Measurements from ENCODE around the gene ECM2. TPM values are rescaled to one million over a fixed set of nuclear protein-coding genes. Genes with fewer than 3 reads are reported as not detected.
A peak's percentile ranks its signal among the peaks of the same experiment; 100 is the strongest.

Gene ECM2
- total and polyA plus RNA-seq, 2 experiments from 2014 or later, result 4.0 to 20.8 TPM

DNA sequence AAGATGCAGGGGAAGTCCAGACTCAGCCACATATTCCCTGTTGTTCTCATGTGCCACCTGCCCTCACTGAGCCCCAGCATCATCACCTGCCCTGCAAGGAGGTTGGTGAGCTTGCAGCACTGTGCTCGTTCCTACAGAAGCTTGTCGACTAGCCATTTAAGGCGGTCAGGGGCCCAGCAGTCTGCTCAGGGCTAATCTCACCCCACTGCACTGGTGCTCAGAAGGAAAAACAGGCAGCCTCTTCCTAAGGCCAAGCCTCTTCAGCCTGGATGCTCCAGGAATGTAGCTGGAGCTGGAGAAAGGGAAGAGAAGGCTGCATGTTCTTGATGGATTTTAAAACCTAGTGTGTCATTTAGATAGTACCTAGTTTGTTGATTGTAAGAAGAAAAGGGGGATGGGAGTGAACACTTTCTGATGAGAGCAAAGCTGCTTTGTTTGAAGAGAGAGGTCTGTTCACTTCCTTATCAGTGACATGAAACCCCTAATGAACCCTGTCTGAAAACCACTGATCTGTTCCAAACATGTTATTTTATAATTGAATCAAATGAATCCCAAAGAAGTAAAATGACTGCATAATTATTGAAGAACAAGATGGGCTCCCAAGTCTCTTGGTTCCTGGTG, 42.9 kb downstream of the ECM2 start:
- Histone ChIP-seq H3K27me3 (no peaks in the 10 kb centered on the region), H3K79me2 (no peaks in the 10 kb centered on the region), H3K9me2 (replicated peaks; ENCODE audit: insufficient read depth) (no peaks in the 10 kb centered on the region), H3K4me1 (ENCODE audit: insufficient read depth) (peaks cover 23% of the 10 kb centered on the region), H3K27ac (no peak overlapping the region), H3K4me3 (no peak overlapping the region), H3K36me3 (replicated peaks; ENCODE audit: insufficient read depth, low read depth) (no peaks in the 10 kb centered on the region), H4K20me1 (ENCODE audit: insufficient read depth, poor library complexity, severe bottlenecking) (no peaks in the 10 kb centered on the region), H3K9me3 (ENCODE audit: low read depth) (no peaks in the 10 kb centered on the region), H3K4me2 (no peak overlapping the region), H2AFZ (no peak overlapping the region)
- DNase-seq (ENCODE audit: low spot score), result no peak
- 47% methylated on average over 3 of the region's 3 CpGs for WGBS (ENCODE audit: low lambda C conversion rate, missing lambda C conversion rate)
- TF ChIP-seq EZH2phosphoT487 (IDR thresholded peaks at IDR 0.05; ENCODE audit: low read depth, severe bottlenecking, unreplicated experiment), result no peak
- TF ChIP-seq EZH2 (IDR thresholded peaks at IDR 0.05; ENCODE audit: borderline replicate concordance), result no peak
- TF ChIP-seq, protein P1, sequence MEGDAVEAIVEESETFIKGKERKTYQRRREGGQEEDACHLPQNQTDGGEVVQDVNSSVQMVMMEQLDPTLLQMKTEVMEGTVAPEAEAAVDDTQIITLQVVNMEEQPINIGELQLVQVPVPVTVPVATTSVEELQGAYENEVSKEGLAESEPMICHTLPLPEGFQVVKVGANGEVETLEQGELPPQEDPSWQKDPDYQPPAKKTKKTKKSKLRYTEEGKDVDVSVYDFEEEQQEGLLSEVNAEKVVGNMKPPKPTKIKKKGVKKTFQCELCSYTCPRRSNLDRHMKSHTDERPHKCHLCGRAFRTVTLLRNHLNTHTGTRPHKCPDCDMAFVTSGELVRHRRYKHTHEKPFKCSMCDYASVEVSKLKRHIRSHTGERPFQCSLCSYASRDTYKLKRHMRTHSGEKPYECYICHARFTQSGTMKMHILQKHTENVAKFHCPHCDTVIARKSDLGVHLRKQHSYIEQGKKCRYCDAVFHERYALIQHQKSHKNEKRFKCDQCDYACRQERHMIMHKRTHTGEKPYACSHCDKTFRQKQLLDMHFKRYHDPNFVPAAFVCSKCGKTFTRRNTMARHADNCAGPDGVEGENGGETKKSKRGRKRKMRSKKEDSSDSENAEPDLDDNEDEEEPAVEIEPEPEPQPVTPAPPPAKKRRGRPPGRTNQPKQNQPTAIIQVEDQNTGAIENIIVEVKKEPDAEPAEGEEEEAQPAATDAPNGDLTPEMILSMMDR (IDR thresholded peaks at IDR 0.05; ENCODE audit: poor library complexity), result no peak

DNA sequence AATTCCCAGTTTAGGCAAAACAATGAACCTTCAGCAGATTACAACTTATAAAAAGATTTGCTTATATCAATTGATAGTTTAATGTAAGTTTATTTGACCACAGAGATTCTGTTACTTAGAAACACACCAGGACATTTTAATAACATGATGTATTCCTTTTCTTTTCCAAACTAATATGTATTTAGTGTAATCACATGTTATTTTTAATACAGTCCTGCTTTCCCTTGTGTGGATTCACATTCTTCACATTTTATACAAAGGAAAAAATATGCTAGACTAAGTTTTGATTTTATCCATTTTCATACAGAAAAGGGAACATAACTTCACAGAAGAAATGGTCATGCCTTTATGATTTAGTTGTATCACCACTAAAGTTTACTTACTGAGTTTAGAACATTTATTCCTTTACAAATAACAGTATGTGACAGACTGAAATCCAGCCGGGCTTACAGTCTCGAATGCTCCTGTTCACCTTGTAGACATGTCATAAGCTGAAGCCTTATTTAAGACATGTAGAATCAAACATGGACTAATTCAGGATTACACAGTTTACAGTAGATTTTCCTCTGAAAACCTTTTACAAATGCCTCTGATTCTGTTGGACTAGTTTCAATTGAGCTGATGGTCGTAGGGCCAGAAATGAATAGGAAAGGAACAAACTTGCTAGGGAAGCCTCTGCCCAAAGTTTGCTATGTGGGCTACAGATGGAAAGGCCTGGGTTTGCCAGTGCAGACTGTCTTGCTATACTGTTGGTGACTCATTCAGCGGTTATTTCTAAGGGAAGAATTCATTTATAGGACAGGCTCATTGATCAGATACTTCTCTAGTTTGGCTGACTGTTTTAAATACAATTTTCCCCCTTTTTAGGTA, 46.9 kb downstream of the ECM2 start:
- no peaks in the 10 kb centered on the region for H3K36me3 ChIP-seq (replicated peaks; ENCODE audit: insufficient read depth, low read depth)
- 63% methylated on average over 4 of the region's 4 CpGs for WGBS (ENCODE audit: low lambda C conversion rate, missing lambda C conversion rate)
- no peak overlapping the region for H3K4me2 ChIP-seq
- no peak overlapping the region for H3K4me3 ChIP-seq
- peaks cover 23% of the 10 kb centered on the region for H3K4me1 ChIP-seq (ENCODE audit: insufficient read depth)
- DNase-seq (ENCODE audit: low spot score), result no peak
- no peaks in the 10 kb centered on the region for H3K9me2 ChIP-seq (replicated peaks; ENCODE audit: insufficient read depth)
- no peaks in the 10 kb centered on the region for H3K27me3 ChIP-seq
- H4K20me1 ChIP-seq (ENCODE audit: insufficient read depth, poor library complexity, severe bottlenecking), result no peaks in the 10 kb centered on the region
- TF ChIP-seq EZH2 (IDR thresholded peaks at IDR 0.05; ENCODE audit: borderline replicate concordance) (no peak), EZH2phosphoT487 (IDR thresholded peaks at IDR 0.05; ENCODE audit: low read depth, severe bottlenecking, unreplicated experiment) (no peak)
- TF ChIP-seq, protein P1 (IDR thresholded peaks at IDR 0.05; ENCODE audit: poor library complexity), result no peak
- no peaks in the 10 kb centered on the region for H3K79me2 ChIP-seq
- H3K27ac ChIP-seq, result peak overlapping the region; percentile 46
- no peak overlapping the region for H2AFZ ChIP-seq
- H3K9me3 ChIP-seq (ENCODE audit: low read depth), result no peaks in the 10 kb centered on the region

DNA sequence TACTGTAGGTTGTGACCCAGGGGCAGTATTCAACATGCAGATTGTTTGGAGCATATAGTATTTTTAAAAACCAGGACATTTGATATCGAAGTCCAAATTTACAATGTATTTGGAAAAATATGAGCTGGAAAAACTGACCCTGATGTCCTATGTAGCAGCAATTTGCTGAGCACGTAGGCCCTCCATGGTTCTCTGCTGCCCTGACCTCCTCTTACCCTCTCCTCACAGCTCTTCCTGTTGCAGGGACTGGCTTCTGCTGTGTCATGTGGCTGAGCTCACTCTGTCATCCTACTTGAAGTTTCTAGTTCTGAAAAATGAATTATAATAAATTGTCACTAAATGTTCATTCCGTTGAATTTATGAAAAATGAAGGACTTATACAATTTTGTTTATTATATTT, 49.4 kb downstream of the ECM2 start:
- Histone ChIP-seq H3K9me3 (ENCODE audit: low read depth) (no peaks in the 10 kb centered on the region), H3K79me2 (no peaks in the 10 kb centered on the region), H3K4me3 (no peak overlapping the region), H3K27ac (no peak overlapping the region), H3K9me2 (replicated peaks; ENCODE audit: insufficient read depth) (no peaks in the 10 kb centered on the region), H3K36me3 (replicated peaks; ENCODE audit: insufficient read depth, low read depth) (no peaks in the 10 kb centered on the region), H3K4me1 (ENCODE audit: insufficient read depth) (peaks cover 11% of the 10 kb centered on the region), H4K20me1 (ENCODE audit: insufficient read depth, poor library complexity, severe bottlenecking) (no peaks in the 10 kb centered on the region), H3K27me3 (no peaks in the 10 kb centered on the region), H2AFZ (no peak overlapping the region), H3K4me2 (no peak overlapping the region)
- TF ChIP-seq, protein P1 (IDR thresholded peaks at IDR 0.05; ENCODE audit: poor library complexity), result no peak
- TF ChIP-seq EZH2 (IDR thresholded peaks at IDR 0.05; ENCODE audit: borderline replicate concordance), result no peak
- no peak for TF ChIP-seq EZH2phosphoT487 (IDR thresholded peaks at IDR 0.05; ENCODE audit: low read depth, severe bottlenecking, unreplicated experiment)
- 93% methylated on average over 3 of the region's 3 CpGs for WGBS (ENCODE audit: low lambda C conversion rate, missing lambda C conversion rate)
- DNase-seq (ENCODE audit: low spot score), result no peak
